NCI-H1417 (cell line): Measurements from ENCODE around the gene ZNF765.
A peak's percentile ranks its signal among the peaks of the same experiment; 100 is the strongest.
"Not testable (repeated sequence)": the region's sequence is repeated elsewhere in the genome, so short reads cannot be mapped to it uniquely, and the experiment has no call there.

ENCODE experiments used
- DNase-seq, 3 experiments: peaks; one replicate each; lab custom pipeline; 2025; lab: John Stamatoyannopoulos, UW

The ZNF765 gene

DNA sequence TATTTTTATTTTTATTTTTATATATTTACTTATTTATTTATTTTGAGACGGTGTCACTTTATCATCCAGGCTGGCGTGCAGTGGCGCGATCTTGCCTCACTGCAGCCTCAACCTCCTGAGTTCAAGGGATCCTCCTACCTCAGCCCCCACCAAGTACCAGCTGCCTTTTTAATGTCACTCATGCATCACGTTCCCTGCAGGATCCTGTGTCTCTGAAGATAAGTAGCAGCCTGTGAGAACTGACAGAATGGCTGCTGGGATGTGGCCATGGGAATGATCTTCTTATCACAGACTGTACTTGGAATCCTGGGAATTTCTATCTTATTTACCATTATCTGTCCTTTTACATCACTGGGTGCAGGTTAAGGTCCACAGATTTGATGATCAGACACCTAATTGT, 27.6 kb downstream of the ZNF765 start:
- DNase-seq: peak in 2 of 3 experiments; percentile 45 to 78

- DNase-seq: peak; percentile 22 to 63 (median 54)
Measured at GRCh38 chr19:53423074-53423473, 28.1 kb downstream of the ZNF765 start.

GRCh38 chr19:53423680-53424079, 28.7 kb downstream of the ZNF765 start:
- peak in 2 of 3 experiments; percentile 12 to 35 for DNase-seq

GRCh38 chr19:53424968-53425597, 30.1 kb downstream of the ZNF765 start:
- DNase-seq: peak; percentile 4 to 79 (median 59)

DNA sequence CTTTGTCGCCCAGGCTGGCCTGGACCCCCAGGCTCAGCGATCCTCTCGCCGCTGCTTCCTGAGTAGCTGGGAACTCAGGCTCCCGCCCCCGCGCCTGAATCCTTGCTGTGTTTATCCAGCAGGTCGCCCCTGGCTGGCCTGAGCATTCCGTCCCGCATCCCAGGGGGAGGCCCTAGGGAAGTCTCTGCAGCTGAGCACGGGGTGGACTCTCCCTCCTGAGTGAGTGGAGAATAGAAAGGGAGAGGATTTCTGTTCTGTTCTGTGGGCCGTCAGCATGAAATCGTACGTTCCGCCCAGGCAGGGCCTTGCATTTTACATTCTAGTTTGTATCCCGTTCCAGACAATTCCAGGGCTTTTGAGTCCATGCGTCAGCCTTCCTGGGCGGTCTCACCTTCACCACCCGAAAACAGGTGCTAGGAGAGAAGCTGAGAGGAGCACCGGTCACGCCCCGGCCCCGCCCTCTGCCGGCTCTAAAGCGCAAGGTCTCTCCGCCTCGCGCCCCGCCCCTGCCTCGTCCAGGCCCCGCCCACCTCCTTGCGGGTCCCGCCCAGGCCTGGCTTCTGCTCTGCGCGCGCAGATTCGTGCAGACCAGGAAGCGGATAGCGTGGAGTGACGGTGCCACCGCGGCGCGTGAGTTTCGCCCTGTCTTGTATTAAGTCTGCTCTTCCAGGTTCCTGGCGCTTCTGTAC, 36.6 kb downstream of the ZNF765 start, which contains the start of gene ZNF761:
Gene ZNF761, plus strand, starts transcription at position 586 of the 689 bp plus-strand sequence. CDS start 15,285 bp downstream, outside the sequence.
- peak; percentile 94 to 98 (median 97) for DNase-seq

DNA sequence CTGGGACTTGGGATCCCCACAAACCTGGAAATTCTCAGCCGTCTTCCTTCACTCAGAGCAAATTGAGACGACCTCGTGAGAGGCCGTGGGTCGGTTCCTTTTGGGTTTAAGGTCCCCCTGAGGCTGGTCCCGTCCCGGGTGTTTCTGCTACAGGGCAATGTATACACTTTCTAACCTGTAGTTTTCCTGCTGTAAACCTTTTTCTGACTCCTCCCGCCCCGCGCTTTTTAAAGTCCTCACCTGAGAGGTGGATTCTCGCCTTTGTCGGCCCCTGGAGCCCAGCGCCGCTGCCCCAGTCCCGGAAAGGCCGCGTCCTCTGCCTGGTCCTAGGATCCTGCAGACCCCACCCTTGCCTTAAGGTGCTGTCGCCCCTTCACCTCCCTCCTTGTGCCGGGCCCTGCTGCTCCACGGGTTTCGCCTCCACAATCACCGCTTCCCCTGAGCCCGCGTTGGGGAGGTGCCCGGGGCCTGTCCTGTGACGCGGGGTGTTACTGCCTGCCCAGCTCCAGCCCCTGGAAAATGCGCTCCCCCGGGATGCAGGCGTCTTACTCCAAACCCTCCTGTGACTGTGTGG, 37.2 kb downstream of the ZNF765 start:
- peak in 1 of 3 experiments; percentile 59 for DNase-seq

DNA sequence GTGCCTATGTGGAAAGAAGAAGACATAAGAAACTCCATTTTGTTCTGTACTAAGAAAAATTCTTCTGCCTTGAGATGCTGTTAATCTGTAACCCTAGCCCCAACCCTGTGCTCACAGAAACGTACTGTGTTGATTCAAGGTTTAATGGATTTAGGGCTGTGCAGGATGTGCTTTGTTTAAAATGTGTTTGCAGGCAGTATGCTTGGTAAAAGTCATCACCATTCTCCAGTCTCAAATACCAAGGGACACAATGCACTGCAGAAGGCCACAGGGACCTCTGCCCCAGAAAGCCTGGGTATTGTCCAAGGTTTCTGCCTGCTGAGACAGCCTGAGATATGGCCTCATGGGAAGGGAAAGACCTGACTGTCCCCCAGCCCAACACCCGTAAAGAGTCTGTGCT, 48.9 kb downstream of the ZNF765 start:
- not testable (repeated sequence) for DNase-seq

- DNase-seq: not testable (repeated sequence)
Measured at GRCh38 chr19:53447196-53447595, 52.2 kb downstream of the ZNF765 start.

- no peak for DNase-seq
Measured at GRCh38 chr19:53455828-53456227, 60.9 kb downstream of the ZNF765 start.

DNA sequence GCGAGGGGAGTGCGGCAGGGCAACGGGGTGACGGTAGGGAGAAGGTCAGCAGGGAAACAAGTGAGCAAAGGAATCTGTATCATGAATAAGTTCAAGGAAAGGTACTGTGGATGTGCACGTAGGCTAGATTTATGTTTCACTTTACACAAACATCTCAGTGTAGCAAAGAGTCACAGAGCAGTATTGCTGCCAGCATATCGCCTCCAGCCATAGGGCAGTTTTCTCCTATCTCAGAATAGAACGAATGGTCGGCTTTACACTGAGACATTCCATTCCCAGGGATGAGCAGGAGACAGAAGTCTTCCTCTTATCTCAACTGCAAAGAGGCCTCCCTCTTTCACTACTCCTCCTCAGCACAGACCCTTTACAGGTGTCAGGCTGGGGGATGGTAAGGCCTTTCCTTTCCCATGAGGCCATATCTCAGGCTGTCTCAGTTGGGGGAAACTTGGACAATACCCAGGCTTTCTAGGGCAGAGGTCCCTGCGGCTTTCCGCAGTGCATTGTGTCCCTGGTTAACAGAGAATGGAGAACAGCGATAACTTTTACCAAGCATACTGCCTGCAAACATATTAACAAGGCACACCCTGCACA, 65.3 kb downstream of the ZNF765 start:
- DNase-seq: not testable (repeated sequence)

GRCh38 chr19:53461866-53462265, 66.9 kb downstream of the ZNF765 start:
- no peak for DNase-seq

- DNase-seq: no peak
Measured at GRCh38 chr19:53462861-53463260, 67.9 kb downstream of the ZNF765 start.

- DNase-seq: no peak
Measured at GRCh38 chr19:53463263-53463662, 68.3 kb downstream of the ZNF765 start.

GRCh38 chr19:53466726-53467484, 72.0 kb downstream of the ZNF765 start:
- DNase-seq: peak in 1 of 3 experiments; percentile 48

- DNase-seq: peak; percentile 77 to 89 (median 84)
Measured at GRCh38 chr19:53467485-53468262, 72.7 kb downstream of the ZNF765 start, which contains the start of gene ZNF813. Gene ZNF813, plus strand, starts transcription at chr19:53467733. Its CDS starts 16,090 bp downstream, at chr19:53483823.

GRCh38 chr19:53468628-53469027, 73.7 kb downstream of the ZNF765 start:
- DNase-seq: not testable (repeated sequence)

GRCh38 chr19:53471916-53472315, 77.0 kb downstream of the ZNF765 start:
- DNase-seq: no peak

GRCh38 chr19:53474832-53475231, 79.9 kb downstream of the ZNF765 start:
- DNase-seq: not testable (repeated sequence)

DNA sequence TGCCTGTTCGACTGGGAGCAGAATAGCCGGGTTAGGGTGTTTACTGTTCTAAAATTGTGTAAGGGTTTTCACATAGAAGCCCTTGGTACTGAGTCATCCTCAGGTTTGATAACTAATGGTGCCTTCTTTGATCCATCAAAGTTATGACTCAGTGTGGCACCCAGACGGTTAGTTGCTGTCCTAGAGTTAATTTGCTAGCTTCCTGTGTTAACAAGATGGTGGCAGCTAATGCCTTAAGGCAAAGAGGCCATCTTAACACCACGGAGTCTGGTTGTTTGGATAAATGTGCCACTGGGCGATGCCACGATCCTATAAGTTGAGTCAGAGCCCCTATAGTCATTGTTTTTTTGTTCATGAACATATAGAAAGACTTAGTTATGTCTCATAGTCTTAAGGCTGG, 80.5 kb downstream of the ZNF765 start:
- not testable (repeated sequence) for DNase-seq
